CD4-positive, alpha-beta T cell treated with Interferon alpha-2 for 1 hour (primary cell): ENCODE results near the gene SPATA31E1.
"Not testable (repeated sequence)": the region's sequence is repeated elsewhere in the genome, so short reads cannot be mapped to it uniquely, and the experiment has no call there.

ENCODE experiments used
- DNase-seq, 2 donors: peaks; one replicate each; pipeline ENCODE4 v3.0.0-alpha.2; 2020 to 2022

The SPATA31E1 gene

GRCh38 chr9:87882627-87883026 is at the start of gene SPATA31E1:
SPATA31E1 (plus strand) TSS chr9:87882877; CDS start chr9:87882892, 15 bp downstream.
- no peak for DNase-seq

GRCh38 chr9:87834357-87834756 is 48.3 kb upstream of the SPATA31E1 start:
- no peak for DNase-seq

GRCh38 chr9:87836536-87836935 is 46.1 kb upstream of the SPATA31E1 start:
- DNase-seq: no peak

GRCh38 chr9:87836951-87837705 is 45.5 kb upstream of the SPATA31E1 start:
- no peak for DNase-seq

GRCh38 chr9:87840134-87840533 is 42.5 kb upstream of the SPATA31E1 start:
- no peak for DNase-seq

GRCh38 chr9:87842878-87843585 is 39.6 kb upstream of the SPATA31E1 start:
- DNase-seq: no peak

GRCh38 chr9:87844506-87844905 is 38.2 kb upstream of the SPATA31E1 start:
- DNase-seq: no peak

GRCh38 chr9:87847817-87848216 is 34.9 kb upstream of the SPATA31E1 start:
- not testable (repeated sequence) for DNase-seq

- DNase-seq: no peak
Measured at GRCh38 chr9:87849144-87849758, 33.4 kb upstream of the SPATA31E1 start.

GRCh38 chr9:87850391-87850790 is 32.3 kb upstream of the SPATA31E1 start:
- no peak for DNase-seq

GRCh38 chr9:87851186-87851585 is 31.5 kb upstream of the SPATA31E1 start:
- not testable (repeated sequence) for DNase-seq

GRCh38 chr9:87853302-87853701 is 29.4 kb upstream of the SPATA31E1 start:
- no peak for DNase-seq

- no peak for DNase-seq
Measured at GRCh38 chr9:87853876-87854579, 28.6 kb upstream of the SPATA31E1 start.

GRCh38 chr9:87854580-87854955 is 28.1 kb upstream of the SPATA31E1 start:
- no peak for DNase-seq

- DNase-seq: no peak
Measured at GRCh38 chr9:87855061-87855460, 27.6 kb upstream of the SPATA31E1 start.

GRCh38 chr9:87857141-87857947 is 25.3 kb upstream of the SPATA31E1 start:
- DNase-seq: no peak

GRCh38 chr9:87857948-87858335 is 24.7 kb upstream of the SPATA31E1 start:
- no peak for DNase-seq

- no peak for DNase-seq
Measured at GRCh38 chr9:87859137-87859536, 23.5 kb upstream of the SPATA31E1 start.

- no peak for DNase-seq
Measured at GRCh38 chr9:87859786-87860185, 22.9 kb upstream of the SPATA31E1 start.

GRCh38 chr9:87861332-87861731 is 21.3 kb upstream of the SPATA31E1 start:
- DNase-seq: no peak

GRCh38 chr9:87862536-87863268 is 20.0 kb upstream of the SPATA31E1 start:
- no peak for DNase-seq
